ENCODE data around the gene FASTKD3.

FASTKD3 gene

GRCh38 chr5:7848296-7848695 lies 20.5 kb downstream of the FASTKD3 start:
- no peak for DNase-seq

- no peak for DNase-seq
Measured at GRCh38 chr5:7846327-7846726, 22.5 kb downstream of the FASTKD3 start.

- DNase-seq: no peak
Measured at GRCh38 chr5:7845557-7845956, 23.3 kb downstream of the FASTKD3 start.

- no peak for DNase-seq
Measured at GRCh38 chr5:7844901-7845300, 23.9 kb downstream of the FASTKD3 start.

- no peak for DNase-seq
Measured at GRCh38 chr5:7842531-7842930, 26.3 kb downstream of the FASTKD3 start.

- no peak for DNase-seq
Measured at GRCh38 chr5:7837403-7837802, 31.4 kb downstream of the FASTKD3 start.

GRCh38 chr5:7834982-7835381 lies 33.8 kb downstream of the FASTKD3 start:
- no peak for DNase-seq

GRCh38 chr5:7828269-7828668 lies 40.6 kb downstream of the FASTKD3 start:
- DNase-seq: no peak

- DNase-seq: no peak
Measured at GRCh38 chr5:7827610-7828009, 41.2 kb downstream of the FASTKD3 start.

GRCh38 chr5:7825630-7826029 lies 43.2 kb downstream of the FASTKD3 start:
- no peak for DNase-seq

GRCh38 chr5:7824995-7825394 lies 43.8 kb downstream of the FASTKD3 start:
- DNase-seq: no peak

- DNase-seq: no peak
Measured at GRCh38 chr5:7823594-7823993, 45.2 kb downstream of the FASTKD3 start.

GRCh38 chr5:7822449-7822848 lies 46.4 kb downstream of the FASTKD3 start:
- DNase-seq: no peak

GRCh38 chr5:7816535-7816901 lies 52.3 kb downstream of the FASTKD3 start:
- no peak for DNase-seq

GRCh38 chr5:7815892-7816534 lies 52.8 kb downstream of the FASTKD3 start:
- no peak for DNase-seq

- no peak for DNase-seq
Measured at GRCh38 chr5:7814816-7815215, 54.0 kb downstream of the FASTKD3 start.

GRCh38 chr5:7813576-7813975 lies 55.3 kb downstream of the FASTKD3 start:
- no peak for DNase-seq

- DNase-seq: no peak
Measured at GRCh38 chr5:7813007-7813406, 55.8 kb downstream of the FASTKD3 start.

- no peak for DNase-seq
Measured at GRCh38 chr5:7811715-7812114, 57.1 kb downstream of the FASTKD3 start.
